H9 (cell line): ENCODE measurements around the gene CARMIL3. TPM values are rescaled to one million over a fixed set of nuclear protein-coding genes. Genes with fewer than 3 reads are reported as not detected.

Source experiments
- DNase-seq: peaks from one replicate; pipeline ENCODE4 v3.0.0-alpha.2; 2017
- H2AFZ ChIP-seq: one replicate; pipeline ENCODE4 v1.6.1; 2013; ENCODE audit warnings: mild to moderate bottlenecking, low read length, control low read depth, moderate library complexity
- H2AK5ac ChIP-seq: 2 replicates; pipeline ENCODE4 v1.6.1; 2013; ENCODE audit warnings: low read length, control low read depth, mixed read lengths; ENCODE audit not compliant: insufficient read length
- H2BK120ac ChIP-seq: one replicate; pipeline ENCODE4 v1.6.1; 2013; ENCODE audit warnings: low read depth, mild to moderate bottlenecking, low read length, control low read depth, inconsistent platforms; ENCODE audit not compliant: poor library complexity, severe bottlenecking
- H2BK12ac ChIP-seq: 2 replicates; pipeline ENCODE4 v1.6.1; 2013; ENCODE audit warnings: low read length, control low read depth, mixed read lengths, low read depth; ENCODE audit not compliant: insufficient read length
- H2BK15ac ChIP-seq: 2 replicates; pipeline ENCODE4 v1.6.1; 2013; ENCODE audit warnings: low read depth, low read length, control low read depth
- H2BK20ac ChIP-seq: one replicate; pipeline ENCODE4 v1.6.1; 2013; ENCODE audit warnings: low read depth, mild to moderate bottlenecking, low read length, control low read depth, inconsistent platforms; ENCODE audit not compliant: poor library complexity, severe bottlenecking
- H2BK5ac ChIP-seq: 2 replicates; pipeline ENCODE4 v1.6.1; 2013; ENCODE audit warnings: low read length, control low read depth, mixed read lengths; ENCODE audit not compliant: insufficient read length
- H3K14ac ChIP-seq: 2 replicates; pipeline ENCODE4 v1.6.1; 2013; ENCODE audit warnings: low read length, control low read depth; ENCODE audit not compliant: insufficient read depth
- H3K18ac ChIP-seq: 2 replicates; pipeline ENCODE4 v1.6.1; 2013; ENCODE audit warnings: low read depth, mild to moderate bottlenecking, mixed read lengths, low read length, control low read depth; ENCODE audit not compliant: insufficient read length
- H3K23ac ChIP-seq: 2 replicates; pipeline ENCODE4 v1.6.1; 2013; ENCODE audit warnings: low read length, control low read depth, mixed read lengths, low read depth; ENCODE audit not compliant: insufficient read length
- H3K23me2 ChIP-seq: 2 replicates; pipeline ENCODE4 v1.6.1; 2013; ENCODE audit warnings: low read depth, mild to moderate bottlenecking, mixed read lengths, low read length, control low read depth; ENCODE audit not compliant: insufficient read length, poor library complexity, severe bottlenecking
- H3K27ac ChIP-seq: 2 replicates; pipeline ENCODE4 v1.5.1; 2013; ENCODE audit warnings: low read length, control low read depth, mixed read lengths, low read depth; ENCODE audit not compliant: insufficient read length
- H3K27me3 ChIP-seq: 2 replicates; pipeline ENCODE4 v1.6.1; 2013; ENCODE audit warnings: low read length, control low read depth, inconsistent platforms; ENCODE audit not compliant: insufficient read depth
- H3K4ac ChIP-seq: 2 replicates; pipeline ENCODE4 v1.6.1; 2013; ENCODE audit warnings: low read depth, mild to moderate bottlenecking, control low read depth, inconsistent platforms, low read length, moderate library complexity
- H3K4me1 ChIP-seq: 2 replicates; pipeline ENCODE4 v1.6.1; 2013; ENCODE audit warnings: low read length, control low read depth, inconsistent platforms; ENCODE audit not compliant: insufficient read depth
- H3K4me2 ChIP-seq: 2 replicates; pipeline ENCODE4 v1.6.1; 2013; ENCODE audit warnings: low read length, control low read depth, mixed read lengths; ENCODE audit not compliant: insufficient read length, insufficient read depth
- H3K56ac ChIP-seq: 2 replicates; pipeline ENCODE4 v1.6.1; 2013; ENCODE audit warnings: low read depth, mild to moderate bottlenecking, mixed read lengths, low read length, control low read depth; ENCODE audit not compliant: insufficient read length
- H3K79me1 ChIP-seq: 2 replicates; pipeline ENCODE4 v1.6.1; 2013; ENCODE audit warnings: low read depth, mild to moderate bottlenecking, moderate library complexity, low read length, control low read depth, inconsistent platforms; ENCODE audit not compliant: insufficient read depth, poor library complexity, severe bottlenecking
- H3K79me2 ChIP-seq: 2 replicates; pipeline ENCODE4 v1.6.1; 2013; ENCODE audit warnings: low read length, control low read depth, inconsistent platforms; ENCODE audit not compliant: insufficient read depth
- H3K9ac ChIP-seq: 2 replicates; pipeline ENCODE4 v1.6.1; 2013; ENCODE audit warnings: low read length, control low read depth, mixed read lengths; ENCODE audit not compliant: insufficient read length; ENCODE audit errors: extremely low read depth
- H3K9me3 ChIP-seq: one replicate; pipeline ENCODE4 v1.6.1; 2013; ENCODE audit warnings: low read depth, low read length, inconsistent platforms; ENCODE audit not compliant: control insufficient read depth
- H3T11ph ChIP-seq: one replicate; pipeline ENCODE4 v1.6.1; 2013; ENCODE audit warnings: mild to moderate bottlenecking, low read length, control low read depth, inconsistent platforms
- H4K20me1 ChIP-seq: one replicate; pipeline ENCODE4 v1.6.1; 2013; ENCODE audit not compliant: control insufficient read depth, insufficient read length, insufficient read depth
- H4K5ac ChIP-seq: 2 replicates; pipeline ENCODE4 v1.6.1; 2013; ENCODE audit warnings: low read depth, mild to moderate bottlenecking, mixed read lengths, low read length, control low read depth; ENCODE audit not compliant: insufficient read length
- H4K8ac ChIP-seq: replicated peaks from 2 replicates; pipeline ENCODE4 v1.6.1; 2013; ENCODE audit warnings: low read length, control low read depth, mixed read lengths, low read depth; ENCODE audit not compliant: insufficient read length
- H4K91ac ChIP-seq: 2 replicates; pipeline ENCODE4 v1.6.1; 2013; ENCODE audit warnings: low read depth, mild to moderate bottlenecking, moderate library complexity, mixed read lengths, low read length, control low read depth; ENCODE audit not compliant: insufficient read length
- H3K27ac Mint-ChIP-seq, 3 experiments: 2 replicates in 2 of 3; 3 replicates in 1 of 3; pipeline ENCODE4 v1.8.0; 2020 to 2021; ENCODE audit warnings: mixed read lengths in 3 of 3, mild to moderate bottlenecking in 1 of 3, moderate library complexity in 1 of 3
- H3K27me3 Mint-ChIP-seq: 2 replicates; pipeline ENCODE4 v1.8.0; 2021; ENCODE audit warnings: low read depth, mild to moderate bottlenecking, moderate library complexity, mixed read lengths
- H3K36me3 Mint-ChIP-seq, 3 experiments: 2 replicates in 2 of 3; 3 replicates in 1 of 3; pipeline ENCODE4 v1.8.0; 2020 to 2021; ENCODE audit warnings: low read depth in 3 of 3, mixed read lengths in 3 of 3; ENCODE audit not compliant: insufficient read depth in 1 of 3
- H3K4me1 Mint-ChIP-seq, 2 experiments: 2 replicates each; pipeline ENCODE4 v1.8.0; 2020; ENCODE audit warnings: mixed read lengths in 2 of 2
- H3K4me3 Mint-ChIP-seq, 2 experiments: 2 replicates in 1 of 2; 3 replicates in 1 of 2; pipeline ENCODE4 v1.8.0; 2020 to 2021; ENCODE audit warnings: mild to moderate bottlenecking in 2 of 2, mixed read lengths in 2 of 2, moderate library complexity in 1 of 2
- H3K9me3 Mint-ChIP-seq, 2 experiments: 2 replicates in 1 of 2; 3 replicates in 1 of 2; pipeline ENCODE4 v1.8.0; 2020; ENCODE audit warnings: mild to moderate bottlenecking in 2 of 2, mixed read lengths in 2 of 2, moderate library complexity in 1 of 2
- CTCF ChIP-seq: fragments of 200-600 bp; sonication (generic); conservative IDR thresholded peaks from 3 replicates; pipeline ENCODE4 v1.8.0; 2021; ENCODE audit warnings: antibody characterized with exemption, mild to moderate bottlenecking
- WGBS: extraction: QIAGEN DNeasy Blood & Tissue Kit; methylation state at CpG from one replicate; pipeline ENCODE4 v1.1.7; 2013; ENCODE audit warnings: missing lambda C conversion rate, low lambda C conversion rate, mixed read lengths; ENCODE audit not compliant: insufficient read length; ENCODE audit errors: extremely low coverage; 5-methylcytosine and 5-hydroxymethylcytosine counted together
- total RNA-seq: library from RNA; stranded (reverse); gene quantifications from 2 replicates; pipeline ENCODE4 v1.2.1, GENCODE V29; 2021

The CARMIL3 gene
- total RNA-seq, 1 experiment from 2014 or later = 5.8 TPM

DNA sequence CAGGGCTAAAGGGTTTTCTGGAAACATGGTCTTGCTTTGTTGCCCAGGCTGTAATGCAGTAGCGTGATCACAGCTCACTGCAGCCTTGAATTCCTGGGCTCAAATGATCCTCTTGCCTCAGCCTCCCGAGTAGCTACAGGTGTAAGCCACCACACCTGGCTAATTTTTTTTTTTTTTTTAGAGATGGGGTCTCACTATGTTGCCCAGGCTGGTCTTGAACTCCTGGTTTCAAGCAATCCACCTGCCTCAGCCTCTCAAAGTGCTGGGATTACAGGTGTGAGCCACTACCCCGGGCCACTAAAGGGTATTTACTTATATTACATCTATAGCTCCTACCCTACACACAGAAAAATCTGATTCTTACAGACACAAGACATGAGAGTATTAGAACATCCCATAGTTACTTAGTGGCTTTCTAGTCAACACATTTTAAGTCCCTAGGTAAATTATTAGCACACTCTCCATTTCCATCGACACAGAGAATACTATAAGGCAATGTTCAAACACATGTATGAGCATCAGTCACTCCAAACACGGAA lies 56.6 kb downstream of the CARMIL3 start:
- no peaks in the 10 kb centered on the region for H3K79me2 ChIP-seq
- H3K18ac ChIP-seq = no peak overlapping the region
- Mint-ChIP-seq H3K27me3 (no peaks in the 10 kb centered on the region), H3K36me3 (peaks cover 16 to 20% (median 19%) of the 10 kb centered on the region in 3 experiments), H3K27ac (no peak overlapping the region), H3K4me3 (no peak overlapping the region), H3K9me3 (peaks cover 15 to 16% of the 10 kb centered on the region in 2 experiments), H3K4me1 (peaks cover 3 to 5% of the 10 kb centered on the region in 2 experiments)
- no peaks in the 10 kb centered on the region for H4K20me1 ChIP-seq
- H2BK15ac ChIP-seq = no peak overlapping the region
- H2BK12ac ChIP-seq = no peak overlapping the region
- H3K23me2 ChIP-seq = peaks cover 1% of the 10 kb centered on the region
- H2BK120ac ChIP-seq = no peak overlapping the region
- TF ChIP-seq CTCF = no peak
- no peaks in the 10 kb centered on the region for H3K4me1 ChIP-seq
- H4K91ac ChIP-seq = no peak overlapping the region
- no peak overlapping the region for H3K14ac ChIP-seq
- H3K9ac ChIP-seq = no peak overlapping the region
- no peak for DNase-seq
- no peak overlapping the region for H3K4ac ChIP-seq
- H3K79me1 ChIP-seq = no peaks in the 10 kb centered on the region
- H4K8ac ChIP-seq = no peak overlapping the region
- H2AK5ac ChIP-seq = no peak overlapping the region
- H2BK20ac ChIP-seq = no peak overlapping the region
- no peak overlapping the region for H3T11ph ChIP-seq
- no peaks in the 10 kb centered on the region for H3K27me3 ChIP-seq
- H3K4me2 ChIP-seq = no peak overlapping the region
- no CpG with 5 or more reads among the region's 5 CpGs for WGBS
- no peak overlapping the region for H3K27ac ChIP-seq
- no peak overlapping the region for H4K5ac ChIP-seq
- H3K9me3 ChIP-seq = no peaks in the 10 kb centered on the region
- no peak overlapping the region for H3K23ac ChIP-seq
- H2BK5ac ChIP-seq = no peak overlapping the region
- no peak overlapping the region for H2AFZ ChIP-seq
- no peak overlapping the region for H3K56ac ChIP-seq
